ENCODE data around the gene FKRP.
"Not testable (repeated sequence)": the region's sequence is repeated elsewhere in the genome, so short reads cannot be mapped to it uniquely, and the experiment has no call there.

Gene FKRP

GRCh38 chr19:46745521-46746280, at the start of gene FKRP:
FKRP (plus strand) TSS chr19:46746057; CDS start chr19:46755451, 9,394 bp downstream.
- no peak for DNase-seq (ENCODE audit: low read depth, low spot score)
- Histone ChIP-seq H3K27ac (ENCODE audit: low read length) (no peak within 1 kb of the TSS), H3K4me1 (ENCODE audit: control insufficient read depth, insufficient read depth, low read length) (no peaks in the 10 kb centered on the region; the same call in 1 of the 2 replicates), H3K9me3 (ENCODE audit: control insufficient read depth, insufficient read depth, low read length) (no peaks in the 10 kb centered on the region), H3K4me3 (ENCODE audit: low read length) (peak within 1 kb of the TSS; percentile 99), H3K36me3 (ENCODE audit: control insufficient read depth, insufficient read depth, low read length) (no peaks in the 10 kb centered on the region), H3K27me3 (ENCODE audit: control insufficient read depth, insufficient read depth, low read length) (no peaks in the 10 kb centered on the region)
- WGBS (ENCODE audit: insufficient coverage, insufficient read length), result no CpG with 5 or more reads among the region's 68 CpGs

GRCh38 chr19:46696866-46697203, 49.0 kb upstream of the FKRP start:
- WGBS (ENCODE audit: insufficient coverage, insufficient read length), result no CpG with 5 or more reads among the region's 9 CpGs
- Histone ChIP-seq H3K4me3 (ENCODE audit: low read length) (no peak overlapping the region), H3K27ac (ENCODE audit: low read length) (no peak overlapping the region), H3K9me3 (ENCODE audit: control insufficient read depth, insufficient read depth, low read length) (no peaks in the 10 kb centered on the region), H3K4me1 (ENCODE audit: control insufficient read depth, insufficient read depth, low read length) (no peaks in the 10 kb centered on the region), H3K36me3 (ENCODE audit: control insufficient read depth, insufficient read depth, low read length) (peaks cover 38% of the 10 kb centered on the region), H3K27me3 (ENCODE audit: control insufficient read depth, insufficient read depth, low read length) (no peaks in the 10 kb centered on the region)
- DNase-seq (ENCODE audit: low read depth, low spot score), result no peak

- H3K27me3 ChIP-seq (ENCODE audit: control insufficient read depth, insufficient read depth, low read length), result no peaks in the 10 kb centered on the region
- H3K27ac ChIP-seq (ENCODE audit: low read length), result no peak overlapping the region
- no peak overlapping the region; the same call in 1 of the 2 replicates for H3K4me3 ChIP-seq (ENCODE audit: low read length)
- peak; percentile 92 for DNase-seq (ENCODE audit: low read depth, low spot score)
- WGBS (ENCODE audit: insufficient coverage, insufficient read length), result no CpG with 5 or more reads among the region's 39 CpGs
- H3K4me1 ChIP-seq (ENCODE audit: control insufficient read depth, insufficient read depth, low read length), result no peaks in the 10 kb centered on the region
- H3K9me3 ChIP-seq (ENCODE audit: control insufficient read depth, insufficient read depth, low read length), result no peaks in the 10 kb centered on the region
- peaks cover 33% of the 10 kb centered on the region for H3K36me3 ChIP-seq (ENCODE audit: control insufficient read depth, insufficient read depth, low read length)
Observed at GRCh38 chr19:46697204-46697960, 48.5 kb upstream of the FKRP start.

DNA sequence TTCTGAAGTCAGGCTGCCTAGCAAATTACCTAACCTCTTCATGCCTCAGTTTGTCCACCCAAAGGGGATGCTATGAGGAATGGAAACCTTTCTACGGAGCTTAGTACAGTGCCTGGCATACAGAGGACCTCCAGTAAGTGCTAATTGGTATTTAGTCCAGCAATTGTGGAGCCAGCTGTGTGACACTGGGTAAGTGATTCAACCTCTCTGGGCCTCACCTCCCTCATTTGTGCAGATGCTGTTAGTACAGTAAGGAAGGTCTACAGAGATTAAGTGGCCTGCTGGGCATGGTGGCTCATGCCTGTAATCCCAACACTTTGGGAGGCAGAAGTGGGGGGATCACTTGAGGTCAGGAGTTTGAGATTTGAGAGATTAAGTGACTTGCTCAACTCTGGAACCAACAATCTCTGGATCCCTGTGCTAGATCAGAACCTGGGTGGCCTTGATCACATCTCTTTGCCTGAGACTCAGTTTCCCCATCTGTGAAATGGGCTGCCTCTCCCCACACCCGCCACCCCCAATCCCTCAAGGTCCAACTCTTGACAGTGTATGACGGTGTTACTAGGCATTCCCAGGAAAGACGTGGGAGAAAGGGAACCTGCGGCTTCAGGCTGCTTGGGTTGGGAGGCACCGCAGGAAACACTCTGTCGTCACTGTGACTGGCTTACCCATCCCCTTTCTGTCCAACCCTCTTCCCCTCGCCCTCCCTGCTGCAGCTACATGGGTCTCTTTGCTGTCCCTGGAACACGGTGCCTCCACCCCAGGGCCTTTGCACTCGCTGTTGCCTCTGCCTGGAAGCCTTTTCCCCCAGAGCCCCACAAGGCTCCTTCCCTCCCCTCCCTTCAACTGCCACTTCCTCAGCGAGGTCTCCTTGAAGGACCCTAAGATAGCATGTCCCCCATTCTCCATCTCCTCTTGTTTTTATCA, 47.2 kb upstream of the FKRP start:
- WGBS (ENCODE audit: insufficient coverage, insufficient read length), result no CpG with 5 or more reads among the region's 11 CpGs
- no peaks in the 10 kb centered on the region for H3K9me3 ChIP-seq (ENCODE audit: control insufficient read depth, insufficient read depth, low read length)
- peaks cover 20% of the 10 kb centered on the region for H3K36me3 ChIP-seq (ENCODE audit: control insufficient read depth, insufficient read depth, low read length)
- DNase-seq (ENCODE audit: low read depth, low spot score), result no peak
- H3K4me3 ChIP-seq (ENCODE audit: low read length), result no peak overlapping the region
- no peak overlapping the region for H3K27ac ChIP-seq (ENCODE audit: low read length)
- no peaks in the 10 kb centered on the region for H3K27me3 ChIP-seq (ENCODE audit: control insufficient read depth, insufficient read depth, low read length)
- no peaks in the 10 kb centered on the region for H3K4me1 ChIP-seq (ENCODE audit: control insufficient read depth, insufficient read depth, low read length)

DNA sequence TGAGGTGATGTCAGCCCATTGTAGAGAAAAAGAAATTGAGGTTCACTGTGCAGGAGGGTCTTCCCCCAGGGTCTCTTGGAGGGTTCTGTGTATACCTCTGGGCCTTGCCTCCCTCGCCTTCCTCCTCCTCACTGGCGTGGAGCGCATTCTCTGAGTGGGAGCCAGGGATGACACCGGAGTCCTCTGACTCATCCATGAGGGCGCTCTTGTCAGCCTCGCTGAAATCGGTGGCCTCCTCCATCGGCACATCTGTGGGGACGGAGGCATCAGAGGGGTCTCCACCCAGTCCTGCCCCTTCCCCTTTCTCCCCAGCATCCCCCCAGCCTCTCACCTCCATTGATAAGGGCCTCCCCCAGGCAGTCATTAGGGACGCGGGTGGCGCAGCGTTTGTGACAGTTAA, 45.2 kb upstream of the FKRP start:
- H3K4me1 ChIP-seq (ENCODE audit: control insufficient read depth, insufficient read depth, low read length), result no peaks in the 10 kb centered on the region
- no peak for DNase-seq (ENCODE audit: low read depth, low spot score)
- H3K36me3 ChIP-seq (ENCODE audit: control insufficient read depth, insufficient read depth, low read length), result peaks cover 19% of the 10 kb centered on the region
- H3K27me3 ChIP-seq (ENCODE audit: control insufficient read depth, insufficient read depth, low read length), result no peaks in the 10 kb centered on the region
- H3K27ac ChIP-seq (ENCODE audit: low read length), result no peak overlapping the region
- H3K4me3 ChIP-seq (ENCODE audit: low read length), result no peak overlapping the region
- no peaks in the 10 kb centered on the region for H3K9me3 ChIP-seq (ENCODE audit: control insufficient read depth, insufficient read depth, low read length)
- WGBS (ENCODE audit: insufficient coverage, insufficient read length), result no CpG with 5 or more reads among the region's 13 CpGs

DNA sequence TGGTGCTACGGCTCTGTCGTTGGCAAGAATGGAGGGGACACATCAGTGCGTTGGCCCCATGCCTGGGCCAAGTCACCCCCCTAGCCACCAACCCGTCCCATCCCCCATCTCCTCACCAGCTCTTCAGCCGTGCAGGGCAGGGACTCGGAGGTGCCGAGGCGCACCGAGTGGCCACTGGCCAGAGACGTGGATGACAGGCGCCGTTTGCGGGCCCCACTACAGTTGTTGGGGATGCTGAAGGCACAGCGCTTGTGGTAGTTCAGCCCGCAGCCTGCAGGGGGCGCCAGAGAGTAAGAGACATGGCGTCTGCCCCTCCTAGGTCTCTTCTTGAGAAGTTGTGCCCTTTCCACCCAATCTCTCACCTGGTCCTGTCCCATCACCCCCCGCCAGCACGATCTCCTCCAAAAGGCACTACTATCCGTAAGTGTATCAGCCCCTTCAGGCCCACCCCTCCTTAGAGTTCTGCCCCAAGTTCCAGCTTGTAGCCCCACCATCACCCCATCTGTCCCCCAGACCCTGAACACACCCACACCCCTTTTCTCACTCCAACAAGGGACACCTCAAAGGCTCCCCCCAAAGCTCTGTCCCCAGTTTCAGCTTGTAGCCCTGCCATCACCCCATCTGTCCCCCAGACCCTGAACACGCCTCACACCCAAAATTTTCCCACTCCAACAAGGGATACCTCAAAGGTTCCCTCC, 41.3 kb upstream of the FKRP start:
- H3K36me3 ChIP-seq (ENCODE audit: control insufficient read depth, insufficient read depth, low read length), result peaks cover 17% of the 10 kb centered on the region
- no peak overlapping the region for H3K27ac ChIP-seq (ENCODE audit: low read length)
- no peak overlapping the region for H3K4me3 ChIP-seq (ENCODE audit: low read length)
- no CpG with 5 or more reads among the region's 21 CpGs for WGBS (ENCODE audit: insufficient coverage, insufficient read length)
- DNase-seq (ENCODE audit: low read depth, low spot score), result no peak
- H3K9me3 ChIP-seq (ENCODE audit: control insufficient read depth, insufficient read depth, low read length), result no peaks in the 10 kb centered on the region
- no peaks in the 10 kb centered on the region for H3K27me3 ChIP-seq (ENCODE audit: control insufficient read depth, insufficient read depth, low read length)
- no peaks in the 10 kb centered on the region for H3K4me1 ChIP-seq (ENCODE audit: control insufficient read depth, insufficient read depth, low read length)

DNA sequence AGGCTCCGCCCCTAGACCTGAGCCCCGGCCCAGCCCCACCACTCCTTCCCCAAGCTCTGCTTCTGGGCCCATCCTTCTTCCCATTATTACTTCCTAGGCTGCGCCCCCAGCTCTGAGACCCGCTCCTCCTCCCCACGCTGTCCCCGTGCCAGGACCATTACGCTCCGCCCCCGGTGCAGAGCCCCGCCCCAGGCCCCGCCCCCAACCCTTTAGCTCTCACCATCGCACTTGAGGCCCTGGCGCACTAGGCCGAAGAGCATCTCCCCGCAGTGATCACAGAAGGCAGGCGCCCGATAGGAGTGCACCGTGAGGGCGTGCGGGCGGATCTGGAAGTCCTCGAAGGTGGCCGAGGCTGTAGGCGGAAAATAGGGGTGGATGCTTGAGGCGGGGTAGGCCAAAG, 35.2 kb upstream of the FKRP start:
- WGBS (ENCODE audit: insufficient coverage, insufficient read length), result no CpG with 5 or more reads among the region's 25 CpGs
- Histone ChIP-seq H3K27ac (ENCODE audit: low read length) (no peak overlapping the region), H3K4me3 (ENCODE audit: low read length) (no peak overlapping the region), H3K27me3 (ENCODE audit: control insufficient read depth, insufficient read depth, low read length) (no peaks in the 10 kb centered on the region), H3K9me3 (ENCODE audit: control insufficient read depth, insufficient read depth, low read length) (no peaks in the 10 kb centered on the region), H3K4me1 (ENCODE audit: control insufficient read depth, insufficient read depth, low read length) (peaks cover 1% of the 10 kb centered on the region; the same call in 1 of the 2 replicates), H3K36me3 (ENCODE audit: control insufficient read depth, insufficient read depth, low read length) (no peaks in the 10 kb centered on the region)
- no peak for DNase-seq (ENCODE audit: low read depth, low spot score)

GRCh38 chr19:46712768-46713338, 33.0 kb upstream of the FKRP start:
- H3K36me3 ChIP-seq (ENCODE audit: control insufficient read depth, insufficient read depth, low read length); H3K4me1 ChIP-seq (ENCODE audit: control insufficient read depth, insufficient read depth, low read length); DNase-seq (ENCODE audit: low read depth, low spot score); H3K27ac ChIP-seq (ENCODE audit: low read length); H3K9me3 ChIP-seq (ENCODE audit: control insufficient read depth, insufficient read depth, low read length); H3K4me3 ChIP-seq (ENCODE audit: low read length); H3K27me3 ChIP-seq (ENCODE audit: control insufficient read depth, insufficient read depth, low read length): not testable (repeated sequence)
- no CpG with 5 or more reads among the region's 6 CpGs for WGBS (ENCODE audit: insufficient coverage, insufficient read length)

DNA sequence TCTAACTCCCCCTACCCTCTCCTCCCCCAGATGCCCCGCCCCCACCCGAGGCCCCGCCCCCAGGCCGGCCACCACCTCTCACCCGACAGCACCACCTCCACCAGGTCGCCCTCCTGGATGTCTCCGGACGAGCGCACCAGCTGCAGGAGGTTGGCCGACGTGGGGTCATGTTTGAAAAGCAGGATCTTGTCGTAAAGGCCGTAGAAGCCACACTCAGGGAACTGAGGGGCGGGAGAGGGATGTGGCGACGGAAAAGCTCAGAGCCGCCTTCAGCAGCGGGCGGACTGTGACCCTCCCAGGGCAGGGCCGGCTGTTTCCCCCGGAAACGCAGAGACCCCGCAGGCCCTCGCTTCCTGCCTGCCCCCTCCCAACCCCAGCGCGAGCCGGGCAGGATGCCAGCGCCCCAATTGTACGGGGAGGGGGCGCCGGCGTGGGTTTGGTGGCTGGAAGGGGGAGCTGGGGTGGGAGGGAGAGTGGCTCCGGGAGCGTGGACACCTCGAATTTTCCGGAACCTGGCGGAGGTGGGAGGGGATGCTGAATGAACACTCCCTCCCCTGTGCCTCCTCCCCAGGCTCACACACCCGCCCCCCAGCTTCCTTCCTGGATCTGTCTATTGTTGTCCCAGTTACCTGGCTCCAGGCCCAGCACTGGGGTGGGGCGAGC, 31.9 kb upstream of the FKRP start:
- DNase-seq (ENCODE audit: low read depth, low spot score), result no peak
- Histone ChIP-seq H3K4me3 (ENCODE audit: low read length) (peak overlapping the region; percentile 63; the same call in 1 of the 2 replicates), H3K4me1 (ENCODE audit: control insufficient read depth, insufficient read depth, low read length) (peaks cover 1% of the 10 kb centered on the region; the same call in 1 of the 2 replicates), H3K36me3 (ENCODE audit: control insufficient read depth, insufficient read depth, low read length) (no peaks in the 10 kb centered on the region), H3K9me3 (ENCODE audit: control insufficient read depth, insufficient read depth, low read length) (no peaks in the 10 kb centered on the region), H3K27ac (ENCODE audit: low read length) (no peak overlapping the region), H3K27me3 (ENCODE audit: control insufficient read depth, insufficient read depth, low read length) (no peaks in the 10 kb centered on the region)
- WGBS (ENCODE audit: insufficient coverage, insufficient read length), result no CpG with 5 or more reads among the region's 39 CpGs

Data from iPS DF 6.9 (cell line).